ENCODE data around the gene TMEM269. TPM values are rescaled to one million over a fixed set of nuclear protein-coding genes. Genes with fewer than 3 reads are reported as not detected.
A peak's percentile ranks its signal among the peaks of the same experiment; 100 is the strongest.

TMEM269 gene, protein sequence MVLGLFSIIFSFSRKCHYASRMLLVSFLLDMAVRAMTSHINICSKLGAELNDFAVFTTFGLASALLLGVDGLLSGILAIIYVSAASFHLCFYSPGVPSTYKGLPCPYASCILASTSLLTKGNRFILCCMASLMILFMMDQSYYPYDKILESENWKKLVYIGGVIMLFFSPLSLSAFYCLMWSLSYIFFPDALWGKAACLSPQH
- polyA plus RNA-seq (0.12 TPM in 1 of 3 replicates, not detected in the others), polyA minus RNA-seq (not detected in 3 replicates)
- 0.07 TPM for polyA plus RNA-seq (2011; ENCODE audit: low read depth)
- polyA plus RNA-seq (2011; cell fraction: cytosol; rRNA removed) = 0.02 TPM in 1 of 2 replicates, not detected in the other
- 0.12 and 0.18 TPM in 2 replicates for polyA plus RNA-seq (2011; cell fraction: nucleus; rRNA removed)
- polyA plus RNA-seq (2012; ENCODE audit: low replicate concordance) = 0.23 TPM in 1 of 2 replicates, not detected in the other
- polyA minus RNA-seq (2011; cell fraction: cytosol; rRNA and poly(A)+ RNA removed) = not detected
- polyA minus RNA-seq (2011; cell fraction: nucleus; rRNA and poly(A)+ RNA removed) = not detected in 2 replicates

- dilution Hi-C loops (cut with MboI; ENCODE audit: extremely low pct_ligation_motif_present, low sequenced_read_pairs) = no loop called here
- DNase-seq (ENCODE audit: low read depth, low spot score) (no peak), FAIRE-seq (no peak)
- Histone ChIP-seq H2AFZ (ENCODE audit: control insufficient read depth, low read length) (no peak within 1 kb of the TSS), H3K4me2 (ENCODE audit: control insufficient read depth, extremely low read depth, insufficient read depth, low read depth, low read length) (peak within 1 kb of the TSS; percentile 59), H3K79me2 (ENCODE audit: control insufficient read depth, insufficient read depth, low read length) (no peaks in the 10 kb centered on the region), H3K4me3 (ENCODE audit: control insufficient read depth in 2 of 3, extremely low read depth in 1 of 3, insufficient read depth in 2 of 3, low read depth in 1 of 3, low read length in 3 of 3) (peak within 1 kb of the TSS in 1 of 3 experiments; percentile 24), H3K36me3 (ENCODE audit: control insufficient read depth in 2 of 2, extremely low read depth in 1 of 2, insufficient read depth in 2 of 2, low read length in 2 of 2) (peaks cover 1 to 8% of the 10 kb centered on the region in 2 experiments), H3K9me1 (ENCODE audit: control insufficient read depth, extremely low read depth, insufficient read depth, low read length) (no peaks in the 10 kb centered on the region), H3K9ac (ENCODE audit: control insufficient read depth, extremely low read depth, insufficient read depth, low read length) (no peak within 1 kb of the TSS), H4K20me1 (ENCODE audit: control insufficient read depth, extremely low read depth, insufficient read depth, low read length) (no peaks in the 10 kb centered on the region), H3K9me3 (ENCODE audit: control insufficient read depth, low read depth, low read length) (no peaks in the 10 kb centered on the region), H3K27me3 (ENCODE audit: control insufficient read depth, extremely low read depth, insufficient read depth, low read length) (peaks cover 11% of the 10 kb centered on the region), H3K27ac (ENCODE audit: control insufficient read depth, insufficient read depth, low read length) (no peak within 1 kb of the TSS), H3K4me1 (ENCODE audit: control insufficient read depth, extremely low read depth, insufficient read depth, low read length) (peaks cover 4% of the 10 kb centered on the region)
- no peak for TF ChIP-seq CTCF (optimal IDR thresholded peaks at IDR 0.05 in 1 of 3, IDR thresholded peaks at IDR 0.05 in 1 of 3, conservative IDR thresholded peaks at IDR 0.05 in 1 of 3; ENCODE audit: extremely low read depth in 1 of 3, insufficient read depth in 2 of 3, low read length in 3 of 3)
- TF ChIP-seq EZH2 (IDR thresholded peaks at IDR 0.05; ENCODE audit: low read length) = peak; percentile 40
Measured at GRCh38 chr1:42784946-42785693, at the start of gene TMEM269. TMEM269 (plus strand) TSS chr1:42784991; CDS start chr1:42789894, 4,903 bp downstream.

- H3K9me3 ChIP-seq (ENCODE audit: control insufficient read depth, low read depth, low read length) = no peaks in the 10 kb centered on the region
- H3K9ac ChIP-seq (ENCODE audit: control insufficient read depth, extremely low read depth, insufficient read depth, low read length) = no peak overlapping the region
- peaks cover 27% of the 10 kb centered on the region for H3K4me1 ChIP-seq (ENCODE audit: control insufficient read depth, extremely low read depth, insufficient read depth, low read length)
- no peak overlapping the region for H3K4me3 ChIP-seq (ENCODE audit: control insufficient read depth in 2 of 3, extremely low read depth in 1 of 3, insufficient read depth in 2 of 3, low read depth in 1 of 3, low read length in 3 of 3)
- TF ChIP-seq CTCF (optimal IDR thresholded peaks at IDR 0.05 in 1 of 3, IDR thresholded peaks at IDR 0.05 in 1 of 3, conservative IDR thresholded peaks at IDR 0.05 in 1 of 3; ENCODE audit: extremely low read depth in 1 of 3, insufficient read depth in 2 of 3, low read length in 3 of 3) = no peak
- TF ChIP-seq EZH2 (IDR thresholded peaks at IDR 0.05; ENCODE audit: low read length) = no peak
- no peaks in the 10 kb centered on the region for H3K9me1 ChIP-seq (ENCODE audit: control insufficient read depth, extremely low read depth, insufficient read depth, low read length)
- H4K20me1 ChIP-seq (ENCODE audit: control insufficient read depth, extremely low read depth, insufficient read depth, low read length) = no peaks in the 10 kb centered on the region
- dilution Hi-C loops (cut with MboI; ENCODE audit: extremely low pct_ligation_motif_present, low sequenced_read_pairs) = no loop called here
- no peak overlapping the region for H3K27ac ChIP-seq (ENCODE audit: control insufficient read depth, insufficient read depth, low read length)
- H2AFZ ChIP-seq (ENCODE audit: control insufficient read depth, low read length) = peak overlapping the region; percentile 79
- H3K79me2 ChIP-seq (ENCODE audit: control insufficient read depth, insufficient read depth, low read length) = no peaks in the 10 kb centered on the region
- H3K36me3 ChIP-seq (ENCODE audit: control insufficient read depth in 2 of 2, extremely low read depth in 1 of 2, insufficient read depth in 2 of 2, low read length in 2 of 2) = no peaks in the 10 kb centered on the region
- DNase-seq (ENCODE audit: low read depth, low spot score) (no peak), FAIRE-seq (no peak)
- H3K27me3 ChIP-seq (ENCODE audit: control insufficient read depth, extremely low read depth, insufficient read depth, low read length) = no peaks in the 10 kb centered on the region
- peak overlapping the region; percentile 37 for H3K4me2 ChIP-seq (ENCODE audit: control insufficient read depth, extremely low read depth, insufficient read depth, low read depth, low read length)
Measured at GRCh38 chr1:42735056-42735455, 49.7 kb upstream of the TMEM269 start.
